ENCODE results near the gene AQP6.

The AQP6 gene

DNA sequence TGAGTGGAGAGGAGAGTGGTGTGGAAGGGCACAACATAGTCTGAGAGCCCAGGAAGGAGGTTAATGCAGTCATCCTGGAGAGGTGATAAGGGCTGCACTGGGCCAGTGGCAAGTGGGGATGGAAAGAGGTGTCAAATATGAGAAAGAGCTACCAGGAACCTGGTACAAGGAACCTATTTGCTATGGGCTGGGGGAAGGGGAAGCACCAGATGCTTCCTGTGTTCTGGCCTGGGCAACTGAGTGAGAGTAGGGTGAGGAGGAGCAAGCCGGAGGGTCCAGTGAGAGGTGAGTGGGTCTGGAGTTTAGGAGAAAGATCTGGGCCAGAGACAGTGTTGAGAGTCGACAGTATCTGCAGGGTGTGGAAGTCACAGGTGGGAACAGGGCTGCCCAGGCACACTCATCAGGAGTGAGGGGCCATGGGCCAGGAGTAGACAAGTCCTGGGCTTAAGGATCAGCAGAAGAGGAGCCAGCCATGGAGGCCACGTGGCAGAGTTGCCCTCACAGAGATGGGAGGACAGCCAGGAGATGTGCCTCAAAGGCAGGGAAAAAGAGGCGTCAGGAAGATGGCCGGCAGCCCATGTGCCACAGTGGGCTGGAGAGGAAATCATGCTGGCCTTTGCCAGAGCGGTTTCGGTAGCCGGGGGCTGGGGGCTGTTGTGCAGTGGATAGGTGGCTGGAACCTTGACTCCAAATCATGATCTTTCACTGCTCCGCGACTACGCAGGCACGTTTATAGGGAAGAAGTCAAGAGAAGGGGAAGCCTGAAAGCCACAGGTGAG is 2.9 kb upstream of the AQP6 start:
- H3K4me3 ChIP-seq (ENCODE audit: low read depth, low read length), result no peak overlapping the region
- H3K27ac ChIP-seq, result no peak overlapping the region
- TF ChIP-seq, protein P1, sequence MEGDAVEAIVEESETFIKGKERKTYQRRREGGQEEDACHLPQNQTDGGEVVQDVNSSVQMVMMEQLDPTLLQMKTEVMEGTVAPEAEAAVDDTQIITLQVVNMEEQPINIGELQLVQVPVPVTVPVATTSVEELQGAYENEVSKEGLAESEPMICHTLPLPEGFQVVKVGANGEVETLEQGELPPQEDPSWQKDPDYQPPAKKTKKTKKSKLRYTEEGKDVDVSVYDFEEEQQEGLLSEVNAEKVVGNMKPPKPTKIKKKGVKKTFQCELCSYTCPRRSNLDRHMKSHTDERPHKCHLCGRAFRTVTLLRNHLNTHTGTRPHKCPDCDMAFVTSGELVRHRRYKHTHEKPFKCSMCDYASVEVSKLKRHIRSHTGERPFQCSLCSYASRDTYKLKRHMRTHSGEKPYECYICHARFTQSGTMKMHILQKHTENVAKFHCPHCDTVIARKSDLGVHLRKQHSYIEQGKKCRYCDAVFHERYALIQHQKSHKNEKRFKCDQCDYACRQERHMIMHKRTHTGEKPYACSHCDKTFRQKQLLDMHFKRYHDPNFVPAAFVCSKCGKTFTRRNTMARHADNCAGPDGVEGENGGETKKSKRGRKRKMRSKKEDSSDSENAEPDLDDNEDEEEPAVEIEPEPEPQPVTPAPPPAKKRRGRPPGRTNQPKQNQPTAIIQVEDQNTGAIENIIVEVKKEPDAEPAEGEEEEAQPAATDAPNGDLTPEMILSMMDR (IDR thresholded peaks at IDR 0.05; ENCODE audit: low read depth, low read length), result no peak
- H3K36me3 ChIP-seq, result no peaks in the 10 kb centered on the region
- no peaks in the 10 kb centered on the region for H3K27me3 ChIP-seq (ENCODE audit: insufficient read depth, low read depth, severe bottlenecking)
- no peaks in the 10 kb centered on the region for H3K9me3 ChIP-seq (ENCODE audit: severe bottlenecking)
- DNase-seq, result no peak

DNA sequence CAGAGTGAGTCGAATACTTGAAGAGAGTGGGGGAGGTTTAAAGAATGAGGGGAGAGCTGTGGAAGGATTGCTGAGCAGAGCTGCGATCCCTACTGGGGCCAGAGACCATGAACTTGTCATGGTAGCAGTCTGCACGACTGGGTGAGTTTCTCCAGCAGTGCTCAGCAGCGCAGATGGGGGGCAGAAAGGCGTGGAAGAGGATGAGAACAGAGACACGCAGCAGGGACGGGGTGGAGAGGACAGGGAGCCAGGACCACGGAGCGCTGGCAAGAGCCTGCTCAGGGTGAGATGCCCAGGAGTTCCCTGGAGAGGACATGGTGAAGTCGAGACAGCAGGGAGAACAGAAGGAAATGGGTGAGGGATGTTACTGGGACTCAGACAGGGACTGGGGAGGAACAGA is 2.1 kb upstream of the AQP6 start:
- TF ChIP-seq, protein P1 (IDR thresholded peaks at IDR 0.05; ENCODE audit: low read depth, low read length), result no peak
- Histone ChIP-seq H3K36me3 (no peaks in the 10 kb centered on the region), H3K4me3 (ENCODE audit: low read depth, low read length) (no peak overlapping the region), H3K27me3 (ENCODE audit: insufficient read depth, low read depth, severe bottlenecking) (no peaks in the 10 kb centered on the region), H3K27ac (no peak overlapping the region), H3K9me3 (ENCODE audit: severe bottlenecking) (no peaks in the 10 kb centered on the region)
- DNase-seq, result no peak

DNA sequence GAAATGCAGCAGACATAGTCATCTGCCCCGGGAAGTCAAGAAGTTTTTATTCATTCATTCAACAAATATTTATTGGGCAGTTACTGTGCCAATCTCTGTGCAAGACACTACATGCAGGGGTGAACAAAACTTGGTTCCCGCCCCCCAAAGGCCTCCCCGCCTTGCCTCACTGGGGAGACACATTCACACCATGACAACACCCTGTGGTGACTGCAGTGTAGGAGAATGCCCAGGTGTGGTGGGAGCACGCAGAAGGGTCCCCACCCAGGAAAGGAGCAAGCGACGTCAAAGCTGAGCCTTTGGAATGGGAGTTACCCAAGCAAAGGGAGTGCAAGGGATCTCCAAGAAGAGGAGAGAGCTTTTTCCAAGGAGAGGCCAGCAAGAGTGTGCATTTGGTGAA is 1.6 kb upstream of the AQP6 start:
- no peaks in the 10 kb centered on the region for H3K27me3 ChIP-seq (ENCODE audit: insufficient read depth, low read depth, severe bottlenecking)
- H3K9me3 ChIP-seq (ENCODE audit: severe bottlenecking), result no peaks in the 10 kb centered on the region
- H3K27ac ChIP-seq, result no peak overlapping the region
- H3K4me3 ChIP-seq (ENCODE audit: low read depth, low read length), result no peak overlapping the region
- DNase-seq, result no peak
- TF ChIP-seq, protein P1 (IDR thresholded peaks at IDR 0.05; ENCODE audit: low read depth, low read length), result no peak
- no peaks in the 10 kb centered on the region for H3K36me3 ChIP-seq

DNA sequence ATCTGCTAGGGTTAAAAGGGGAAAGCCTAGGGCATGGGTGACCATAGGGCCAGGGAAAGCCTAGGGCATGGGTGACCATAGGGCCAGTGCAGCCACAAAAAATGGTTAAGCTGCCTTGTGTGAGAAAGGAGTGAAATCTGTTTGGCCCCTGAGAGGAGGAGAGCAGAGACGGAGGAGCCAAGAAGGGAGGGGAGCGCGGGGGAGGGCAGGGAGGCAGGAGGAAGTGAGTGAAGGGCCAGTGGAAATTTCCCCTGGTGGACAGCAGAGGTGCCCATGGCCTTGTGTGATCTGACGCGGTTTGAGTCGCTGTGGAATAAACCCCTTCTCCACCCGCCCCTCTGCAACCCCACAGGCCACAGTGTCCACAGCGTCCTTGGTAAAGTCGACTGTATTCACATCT is 618 bp upstream of the AQP6 start:
- no peaks in the 10 kb centered on the region for H3K36me3 ChIP-seq
- DNase-seq, result no peak
- no peak overlapping the region for H3K4me3 ChIP-seq (ENCODE audit: low read depth, low read length)
- H3K9me3 ChIP-seq (ENCODE audit: severe bottlenecking), result no peaks in the 10 kb centered on the region
- H3K27ac ChIP-seq, result no peak overlapping the region
- H3K27me3 ChIP-seq (ENCODE audit: insufficient read depth, low read depth, severe bottlenecking), result no peaks in the 10 kb centered on the region
- TF ChIP-seq, protein P1 (IDR thresholded peaks at IDR 0.05; ENCODE audit: low read depth, low read length), result no peak

DNA sequence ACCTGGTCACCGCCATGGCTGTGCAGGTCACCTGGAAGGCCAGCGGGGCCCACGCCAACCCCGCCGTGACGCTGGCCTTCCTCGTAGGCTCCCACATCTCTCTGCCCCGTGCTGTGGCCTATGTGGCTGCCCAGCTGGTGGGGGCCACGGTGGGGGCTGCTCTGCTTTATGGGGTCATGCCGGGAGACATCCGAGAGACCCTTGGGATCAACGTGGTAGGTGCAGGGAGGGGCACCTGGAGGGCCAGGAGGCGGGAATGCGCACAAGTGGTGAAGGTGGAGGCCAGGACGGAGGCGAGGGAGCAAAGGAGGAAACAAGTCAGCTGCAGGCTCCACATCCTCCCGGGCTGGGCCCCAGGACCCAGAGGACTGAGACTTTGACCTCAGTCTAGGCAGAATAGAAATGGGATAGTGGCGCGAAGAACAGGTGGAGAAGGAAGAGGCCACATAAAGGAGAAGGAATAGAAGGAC is 649 bp downstream of the AQP6 start:
- H3K9me3 ChIP-seq (ENCODE audit: severe bottlenecking), result no peaks in the 10 kb centered on the region
- DNase-seq, result no peak
- H3K4me3 ChIP-seq (ENCODE audit: low read depth, low read length), result no peak overlapping the region
- TF ChIP-seq, protein P1 (IDR thresholded peaks at IDR 0.05; ENCODE audit: low read depth, low read length), result no peak
- H3K36me3 ChIP-seq, result no peaks in the 10 kb centered on the region
- no peak overlapping the region for H3K27ac ChIP-seq
- no peaks in the 10 kb centered on the region for H3K27me3 ChIP-seq (ENCODE audit: insufficient read depth, low read depth, severe bottlenecking)

DNA sequence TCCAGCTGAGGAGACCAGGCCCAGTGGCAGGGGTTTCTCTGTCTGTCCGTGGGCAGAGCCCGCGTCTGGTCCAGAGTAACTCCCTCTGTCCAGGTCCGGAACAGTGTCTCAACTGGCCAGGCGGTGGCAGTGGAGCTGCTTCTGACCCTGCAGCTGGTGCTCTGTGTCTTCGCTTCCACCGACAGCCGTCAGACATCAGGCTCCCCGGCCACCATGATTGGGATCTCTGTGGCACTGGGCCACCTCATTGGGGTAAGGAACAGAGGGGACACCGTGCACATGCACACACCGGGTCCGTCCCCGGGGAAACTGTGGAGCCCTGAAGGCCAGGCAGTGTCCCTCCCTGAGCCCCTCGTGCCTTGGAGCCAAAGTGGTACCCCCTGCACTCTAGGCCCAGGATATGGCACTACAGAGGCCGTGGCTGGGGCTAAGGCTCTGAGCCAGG is 1.5 kb downstream of the AQP6 start:
- TF ChIP-seq, protein P1 (IDR thresholded peaks at IDR 0.05; ENCODE audit: low read depth, low read length), result peak; percentile 92
- H3K27ac ChIP-seq, result no peak overlapping the region
- no peak overlapping the region for H3K4me3 ChIP-seq (ENCODE audit: low read depth, low read length)
- H3K36me3 ChIP-seq, result no peaks in the 10 kb centered on the region
- no peaks in the 10 kb centered on the region for H3K9me3 ChIP-seq (ENCODE audit: severe bottlenecking)
- H3K27me3 ChIP-seq (ENCODE audit: insufficient read depth, low read depth, severe bottlenecking), result no peaks in the 10 kb centered on the region
- DNase-seq, result peak; percentile 89

All from WERI-Rb-1 (cell line).